HG03558 (cell line): ENCODE data around the gene TOM1L2.
"Not testable (repeated sequence)": the region's sequence is repeated elsewhere in the genome, so short reads cannot be mapped to it uniquely, and the experiment has no call there.

Experiments used
- ATAC-seq: cut with Tn5 transposase; IDR thresholded peaks from one replicate; pipeline ENCODE4 v1.9.1; 2021; ENCODE audit warnings: moderate number of reproducible peaks; ENCODE audit not compliant: unreplicated experiment; ENCODE audit errors: extremely low read depth

Gene TOM1L2

GRCh38 chr17:17928398-17929287 lies 43.6 kb downstream of the TOM1L2 start:
- ATAC-seq, result no peak

GRCh38 chr17:17926840-17927449 lies 45.3 kb downstream of the TOM1L2 start:
- no peak for ATAC-seq

GRCh38 chr17:17926036-17926435 lies 46.2 kb downstream of the TOM1L2 start:
- ATAC-seq, result no peak

GRCh38 chr17:17924857-17925250 lies 47.3 kb downstream of the TOM1L2 start:
- ATAC-seq, result no peak

- no peak for ATAC-seq
These were observed 47.9 kb downstream of the TOM1L2 start for GRCh38 chr17:17924131-17924856.

- ATAC-seq, result no peak
These were observed 50.1 kb downstream of the TOM1L2 start for GRCh38 chr17:17922070-17922614.

- no peak for ATAC-seq
These were observed 50.8 kb downstream of the TOM1L2 start for GRCh38 chr17:17921192-17922069.

- ATAC-seq, result no peak
These were observed 52.8 kb downstream of the TOM1L2 start for GRCh38 chr17:17919169-17920107.

- ATAC-seq, result no peak
These were observed 54.8 kb downstream of the TOM1L2 start for GRCh38 chr17:17917394-17917793.

- ATAC-seq, result no peak
These were observed 57.0 kb downstream of the TOM1L2 start for GRCh38 chr17:17915183-17915582.

- ATAC-seq, result no peak
These were observed 58.4 kb downstream of the TOM1L2 start for GRCh38 chr17:17913695-17914332.

GRCh38 chr17:17912336-17912735 lies 59.9 kb downstream of the TOM1L2 start:
- not testable (repeated sequence) for ATAC-seq

GRCh38 chr17:17911001-17911613 lies 61.1 kb downstream of the TOM1L2 start:
- no peak for ATAC-seq

GRCh38 chr17:17910060-17910459 lies 62.1 kb downstream of the TOM1L2 start:
- no peak for ATAC-seq

- no peak for ATAC-seq
These were observed 63.1 kb downstream of the TOM1L2 start for GRCh38 chr17:17909078-17909477.

- ATAC-seq, result no peak
These were observed 64.7 kb downstream of the TOM1L2 start for GRCh38 chr17:17907469-17907868.

- no peak for ATAC-seq
These were observed 65.6 kb downstream of the TOM1L2 start for GRCh38 chr17:17906418-17907215.
